Tibial nerve (tissue), 3 donors: Measurements from ENCODE around the gene RAB8A.
"Not testable (repeated sequence)": the region's sequence is repeated elsewhere in the genome, so short reads cannot be mapped to it uniquely, and the experiment has no call there.

Experiments used
- CTCF ChIP-seq, 5 experiments: fragments of 200-600 bp in 3 of 5; fragments of 450-650 bp in 2 of 5; sonication (generic) in 3 of 5; IDR thresholded peaks; one replicate each; pipeline ENCODE4 v1.5.1; 2016 to 2019; ENCODE audit warnings: antibody characterized with exemption in 5 of 5, mild to moderate bottlenecking in 3 of 5, moderate library complexity in 2 of 5
- POLR2A ChIP-seq, 2 donors: fragments of 450-650 bp; IDR thresholded peaks; one replicate each; pipeline ENCODE4 v1.6.1; 2017; ENCODE audit warnings: antibody characterized with exemption in 2 of 2, mild to moderate bottlenecking in 2 of 2, moderate library complexity in 2 of 2

GRCh38 chr19:16178866-16179265 lies 67.2 kb downstream of the RAB8A start:
- not testable (repeated sequence) for TF ChIP-seq CTCF, POLR2A (IDR thresholded peaks at IDR 0.05)
